Ishikawa (cell line): Measurements from ENCODE around the gene ELP5.

Source experiments
- EP300 ChIP-seq: IDR thresholded peaks from 2 replicates; pipeline ENCODE4 v1.6.1; 2012; ENCODE audit warnings: borderline replicate concordance
- RAD21 ChIP-seq: IDR thresholded peaks from 2 replicates; pipeline ENCODE4 v1.6.1; 2012; ENCODE audit warnings: low read depth
- TCF12 ChIP-seq: IDR thresholded peaks from 2 replicates; pipeline ENCODE4 v1.6.1; 2012; ENCODE audit warnings: low read depth
- TF ChIP-seq, protein P1 (sequence below): IDR thresholded peaks from 2 replicates; pipeline ENCODE4 v1.6.1; 2012; ENCODE audit warnings: low read depth, mild to moderate bottlenecking
- TF ChIP-seq, protein P2 (sequence below): IDR thresholded peaks from 2 replicates; pipeline ENCODE4 v1.6.1; 2012
- TF ChIP-seq, protein P3 (sequence below): IDR thresholded peaks from 2 replicates; pipeline ENCODE4 v1.6.1; 2012

- TF ChIP-seq, protein P1, sequence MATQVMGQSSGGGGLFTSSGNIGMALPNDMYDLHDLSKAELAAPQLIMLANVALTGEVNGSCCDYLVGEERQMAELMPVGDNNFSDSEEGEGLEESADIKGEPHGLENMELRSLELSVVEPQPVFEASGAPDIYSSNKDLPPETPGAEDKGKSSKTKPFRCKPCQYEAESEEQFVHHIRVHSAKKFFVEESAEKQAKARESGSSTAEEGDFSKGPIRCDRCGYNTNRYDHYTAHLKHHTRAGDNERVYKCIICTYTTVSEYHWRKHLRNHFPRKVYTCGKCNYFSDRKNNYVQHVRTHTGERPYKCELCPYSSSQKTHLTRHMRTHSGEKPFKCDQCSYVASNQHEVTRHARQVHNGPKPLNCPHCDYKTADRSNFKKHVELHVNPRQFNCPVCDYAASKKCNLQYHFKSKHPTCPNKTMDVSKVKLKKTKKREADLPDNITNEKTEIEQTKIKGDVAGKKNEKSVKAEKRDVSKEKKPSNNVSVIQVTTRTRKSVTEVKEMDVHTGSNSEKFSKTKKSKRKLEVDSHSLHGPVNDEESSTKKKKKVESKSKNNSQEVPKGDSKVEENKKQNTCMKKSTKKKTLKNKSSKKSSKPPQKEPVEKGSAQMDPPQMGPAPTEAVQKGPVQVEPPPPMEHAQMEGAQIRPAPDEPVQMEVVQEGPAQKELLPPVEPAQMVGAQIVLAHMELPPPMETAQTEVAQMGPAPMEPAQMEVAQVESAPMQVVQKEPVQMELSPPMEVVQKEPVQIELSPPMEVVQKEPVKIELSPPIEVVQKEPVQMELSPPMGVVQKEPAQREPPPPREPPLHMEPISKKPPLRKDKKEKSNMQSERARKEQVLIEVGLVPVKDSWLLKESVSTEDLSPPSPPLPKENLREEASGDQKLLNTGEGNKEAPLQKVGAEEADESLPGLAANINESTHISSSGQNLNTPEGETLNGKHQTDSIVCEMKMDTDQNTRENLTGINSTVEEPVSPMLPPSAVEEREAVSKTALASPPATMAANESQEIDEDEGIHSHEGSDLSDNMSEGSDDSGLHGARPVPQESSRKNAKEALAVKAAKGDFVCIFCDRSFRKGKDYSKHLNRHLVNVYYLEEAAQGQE, result no peak
- TF ChIP-seq, protein P2, sequence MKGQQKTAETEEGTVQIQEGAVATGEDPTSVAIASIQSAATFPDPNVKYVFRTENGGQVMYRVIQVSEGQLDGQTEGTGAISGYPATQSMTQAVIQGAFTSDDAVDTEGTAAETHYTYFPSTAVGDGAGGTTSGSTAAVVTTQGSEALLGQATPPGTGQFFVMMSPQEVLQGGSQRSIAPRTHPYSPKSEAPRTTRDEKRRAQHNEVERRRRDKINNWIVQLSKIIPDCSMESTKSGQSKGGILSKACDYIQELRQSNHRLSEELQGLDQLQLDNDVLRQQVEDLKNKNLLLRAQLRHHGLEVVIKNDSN, result no peak
- no peak for TF ChIP-seq EP300
- TF ChIP-seq TCF12, result no peak
- TF ChIP-seq RAD21, result no peak
- TF ChIP-seq, protein P3, sequence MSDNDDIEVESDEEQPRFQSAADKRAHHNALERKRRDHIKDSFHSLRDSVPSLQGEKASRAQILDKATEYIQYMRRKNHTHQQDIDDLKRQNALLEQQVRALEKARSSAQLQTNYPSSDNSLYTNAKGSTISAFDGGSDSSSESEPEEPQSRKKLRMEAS, result no peak
Observed at GRCh38 chr17:7253082-7253481, 1.1 kb downstream of the ELP5 start.
